HG03521 (cell line): Measurements from ENCODE around the gene MIER3.

Experiments used
- ATAC-seq: cut with Tn5 transposase; IDR thresholded peaks from one replicate; pipeline ENCODE4 v1.9.1; 2021; ENCODE audit warnings: mild to moderate bottlenecking, moderate library complexity; ENCODE audit not compliant: unreplicated experiment

MIER3 gene

GRCh38 chr5:56900395-56900794 is 51.5 kb downstream of the MIER3 start:
- ATAC-seq = no peak

- ATAC-seq = no peak
Measured at GRCh38 chr5:56898213-56898612, 53.7 kb downstream of the MIER3 start.

DNA sequence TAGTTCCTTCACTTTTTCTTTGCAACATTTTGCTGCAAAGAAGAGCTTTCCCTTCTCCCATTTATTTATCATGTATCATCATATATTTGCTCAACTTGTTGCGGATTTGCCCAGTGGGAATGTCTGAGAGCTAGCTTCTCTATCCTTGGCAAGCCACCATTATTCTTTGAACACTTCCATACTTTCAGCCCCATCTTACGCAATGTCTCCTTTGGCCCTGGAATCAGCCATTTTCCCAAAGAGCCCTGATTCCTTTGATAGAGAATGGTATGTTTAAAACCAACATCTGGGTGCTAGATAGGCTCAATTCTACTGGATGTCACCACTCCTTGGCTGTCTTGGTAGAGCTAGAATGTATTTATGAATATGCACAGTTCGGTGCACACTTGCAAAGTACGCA is 55.2 kb downstream of the MIER3 start:
- no peak for ATAC-seq

- no peak for ATAC-seq
Measured at GRCh38 chr5:56893251-56893951, 58.5 kb downstream of the MIER3 start.

DNA sequence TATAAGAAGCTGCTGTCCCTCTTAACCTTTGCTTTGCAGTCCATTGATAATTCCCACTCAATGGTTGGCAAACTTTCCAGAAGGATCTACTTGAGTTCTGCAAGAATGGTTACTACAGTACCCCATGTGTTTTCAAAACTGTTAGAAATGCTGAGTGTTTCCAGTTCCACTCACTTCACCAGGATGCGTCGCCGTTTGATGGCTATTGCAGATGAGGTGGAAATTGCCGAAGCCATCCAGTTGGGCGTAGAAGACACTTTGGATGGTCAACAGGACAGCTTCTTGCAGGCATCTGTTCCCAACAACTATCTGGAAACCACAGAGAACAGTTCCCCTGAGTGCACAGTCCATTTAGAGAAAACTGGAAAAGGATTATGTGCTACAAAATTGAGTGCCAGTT is 70.4 kb downstream of the MIER3 start:
- ATAC-seq = no peak

DNA sequence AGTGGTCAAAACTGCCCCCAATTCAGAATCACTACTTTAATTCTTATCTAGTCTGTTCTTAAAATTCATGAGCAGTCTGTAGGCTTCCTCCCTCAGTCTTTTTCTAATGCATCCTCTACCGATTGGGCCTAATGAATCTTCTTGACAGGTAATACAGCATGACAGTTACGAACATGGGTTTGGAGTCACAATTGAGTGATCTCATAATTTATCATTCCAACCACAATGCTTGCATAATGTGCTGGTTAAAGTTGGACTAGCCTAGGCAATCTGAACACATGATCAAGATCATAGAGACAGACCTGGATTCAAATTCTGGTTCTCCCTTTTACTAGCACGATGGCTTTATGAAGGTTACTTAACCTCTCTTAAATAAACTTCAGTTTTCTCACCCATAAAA is 75.6 kb downstream of the MIER3 start:
- no peak for ATAC-seq

DNA sequence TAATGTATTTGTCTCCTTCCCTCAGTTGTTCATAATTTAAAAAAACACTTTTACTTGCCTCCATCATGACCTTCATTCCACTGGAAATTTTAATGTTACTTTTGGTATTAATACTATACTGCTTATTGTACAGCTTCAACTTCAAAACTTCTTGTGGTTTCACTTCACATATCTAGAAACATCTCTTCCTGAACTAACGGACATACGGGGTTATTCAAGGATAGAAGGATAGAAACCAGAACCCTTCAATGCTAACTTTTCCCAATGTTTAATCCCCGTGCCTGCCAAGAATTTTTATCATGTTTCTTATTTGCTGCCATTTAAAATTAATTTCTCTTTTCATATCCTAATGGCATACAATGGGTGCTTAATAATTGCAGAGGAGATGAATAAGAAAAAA is 78.9 kb downstream of the MIER3 start:
- no peak for ATAC-seq

DNA sequence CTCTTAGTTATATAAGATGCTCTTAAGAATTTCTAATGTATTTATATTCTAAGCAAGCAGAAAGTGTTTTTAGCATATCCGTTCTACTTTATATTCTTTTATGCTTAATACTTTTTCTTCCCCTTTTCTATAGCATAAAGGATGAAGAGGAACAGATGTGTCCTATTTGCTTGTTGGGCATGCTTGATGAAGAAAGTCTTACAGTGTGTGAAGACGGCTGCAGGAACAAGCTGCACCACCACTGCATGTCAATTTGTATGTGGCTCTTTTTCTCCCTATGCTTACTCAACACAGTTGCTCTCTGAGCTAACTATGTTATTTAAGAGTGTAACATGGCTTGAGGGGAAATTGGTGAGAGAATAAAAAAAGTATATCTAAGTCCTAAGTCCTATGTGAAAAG is 80.1 kb downstream of the MIER3 start:
- no peak for ATAC-seq
